Naive thymus-derived CD8-positive, alpha-beta T cell (primary cell): Measurements from ENCODE around the gene SUSD3. TPM values are rescaled to one million over a fixed set of nuclear protein-coding genes. Genes with fewer than 3 reads are reported as not detected.

Experiments
- ATAC-seq, 2 donors: fragments of 150-1000 bp; cut with Tn5 transposase in 1 of 2; sonication (Bioruptor Pico), chemical (Tn5 transposase) in 1 of 2; 1 replicate in 1 of 2; 2 replicates in 1 of 2; pipeline ENCODE4 v1.10.0; 2021; ENCODE audit warnings: mild to moderate bottlenecking in 2 of 2, moderate library complexity in 2 of 2
- POLR2A ChIA-PET: fragments of 350-600 bp; sonication (Branson Sonifier 250); formaldehyde crosslinking; loops from one replicate; lab custom pipeline; 2021; ENCODE audit warnings: antibody characterized with exemption; lab: Charles Lee
- DNase-seq, 10 donors: peaks; one replicate each; pipeline versions ENCODE4 v3.0.0 to v3.0.0-alpha.2; 2020 to 2022
- H3K27ac Mint-ChIP-seq, 10 donors: one replicate each; pipeline ENCODE4 v1.8.0; 2020 to 2022; ENCODE audit warnings: mild to moderate bottlenecking in 10 of 10, mixed read lengths in 10 of 10, moderate library complexity in 4 of 10, inconsistent platforms in 1 of 10
- H3K27me3 Mint-ChIP-seq, 5 donors: one replicate each; pipeline ENCODE4 v1.8.0; 2021 to 2022; ENCODE audit warnings: mixed read lengths in 5 of 5
- H3K36me3 Mint-ChIP-seq, 3 donors: one replicate each; pipeline ENCODE4 v1.8.0; 2020 to 2022; ENCODE audit warnings: mixed read lengths in 3 of 3, mild to moderate bottlenecking in 2 of 3, inconsistent platforms in 1 of 3
- H3K4me1 Mint-ChIP-seq, 4 donors: one replicate each; pipeline ENCODE4 v1.8.0; 2021 to 2022; ENCODE audit warnings: mixed read lengths in 4 of 4
- H3K4me3 Mint-ChIP-seq, 10 donors: one replicate each; pipeline ENCODE4 v1.8.0; 2020 to 2022; ENCODE audit warnings: mild to moderate bottlenecking in 10 of 10, mixed read lengths in 10 of 10, moderate library complexity in 6 of 10, inconsistent platforms in 1 of 10
- H3K9me3 Mint-ChIP-seq, 9 donors: one replicate each; pipeline ENCODE4 v1.8.0; 2020 to 2022; ENCODE audit warnings: mixed read lengths in 9 of 9, mild to moderate bottlenecking in 3 of 9, inconsistent platforms in 1 of 9, moderate library complexity in 1 of 9
- polyA plus RNA-seq, 3 donors: library from polyadenylated mRNA; unstranded; fragments of 300-500 nt; fragmentation: Illumina TruSeq; gene quantifications; one replicate each; pipeline ENCODE4 v1.2.3, GENCODE V29; 2021
- total RNA-seq, 8 experiments: library from RNA in 2 of 8; stranded (reverse) in 2 of 8; gene quantifications; one replicate each; pipeline ENCODE4 v1.2.3 and lab custom pipeline; 2021 to 2026

Gene SUSD3
- total and polyA plus RNA-seq, 5 experiments from 2014 or later: 62.1 to 208 (median 86.7) TPM

- H3K4me1 Mint-ChIP-seq: peaks cover 21 to 56% (median 50%) of the 10 kb centered on the region in 4 donors
- peaks cover 0 to 33% (median 10%) of the 10 kb centered on the region in 3 donors for H3K36me3 Mint-ChIP-seq
- H3K9me3 Mint-ChIP-seq: no peaks in the 10 kb centered on the region
- peak overlapping the region in 6 of 10 donors; percentile 25 to 82 (median 53) for H3K27ac Mint-ChIP-seq
- POLR2A ChIA-PET: interaction anchor here (1.2 to 7.8 kb wide), 4 partner anchors 8 to 23 kb away, joined by 3 to 54 read pairs (median 8); partner anchors contain the start of gene NINJ1
- DNase-seq (peak in 1 of 10 donors; percentile 59), ATAC-seq (no peak)
- H3K4me3 Mint-ChIP-seq: no peak overlapping the region
- no peaks in the 10 kb centered on the region for H3K27me3 Mint-ChIP-seq
These were observed 63.1 kb downstream of the SUSD3 start for GRCh38 chr9:93121316-93122241.

GRCh38 chr9:93122721-93123221 lies 64.3 kb downstream of the SUSD3 start:
- Mint-ChIP-seq H3K27ac (peak overlapping the region in 4 of 10 donors; percentile 20 to 80 (median 36)), H3K27me3 (no peaks in the 10 kb centered on the region), H3K9me3 (no peaks in the 10 kb centered on the region), H3K4me3 (no peak overlapping the region), H3K36me3 (peaks cover 0 to 33% (median 10%) of the 10 kb centered on the region in 3 donors), H3K4me1 (peaks cover 24 to 68% (median 61%) of the 10 kb centered on the region in 4 donors)
- peak in 1 of 10 donors; percentile 45 for DNase-seq
- POLR2A ChIA-PET: interaction anchor here (0.7 to 7.8 kb wide), 5 partner anchors 10 to 21 kb away, joined by 3 to 54 read pairs (median 5); partner anchors contain the start of gene NINJ1
- ATAC-seq: no peak

DNA sequence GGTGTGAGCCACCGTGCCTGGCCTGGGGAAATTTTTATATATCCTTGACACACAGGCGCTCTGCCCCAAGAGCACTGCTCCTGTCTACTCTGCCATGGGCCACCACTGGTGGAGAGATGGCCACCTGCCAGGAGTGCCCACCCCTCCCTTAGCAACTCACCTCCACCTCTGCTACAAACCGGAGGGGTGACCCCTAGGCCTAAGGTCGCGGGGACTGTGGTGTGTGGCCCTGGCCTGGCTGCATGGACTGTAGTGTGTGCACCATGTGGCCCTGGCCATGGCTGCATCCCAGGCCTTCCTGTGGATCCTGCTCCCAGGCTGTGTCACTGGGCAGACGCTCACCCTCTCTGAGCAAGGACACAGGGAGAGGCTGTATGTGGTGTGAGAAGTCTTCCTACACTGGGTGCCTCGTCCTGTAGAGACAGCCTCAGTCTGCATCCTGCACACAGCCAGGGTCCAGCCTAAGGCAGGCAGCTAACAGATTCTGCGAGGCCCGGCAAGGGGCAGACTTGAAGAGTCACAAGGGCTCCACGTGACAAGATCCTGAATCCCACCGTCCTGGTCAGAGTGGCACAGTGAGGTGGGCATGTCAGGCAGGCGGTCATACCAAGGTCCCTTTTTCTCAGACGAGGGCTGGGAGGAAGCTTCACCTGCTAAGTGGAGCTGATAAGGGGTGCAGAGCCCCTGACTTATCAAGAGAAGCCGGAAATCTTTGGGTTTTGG lies 65.2 kb downstream of the SUSD3 start:
- no peaks in the 10 kb centered on the region for H3K9me3 Mint-ChIP-seq
- peak overlapping the region in 3 of 10 donors; percentile 10 to 39 (median 14) for H3K4me3 Mint-ChIP-seq
- no peak for ATAC-seq
- POLR2A ChIA-PET: interaction anchor here (0.7 to 7.8 kb wide), 5 partner anchors 11 to 59 kb away, joined by 3 to 54 read pairs (median 5); partner anchors contain the start of gene NINJ1
- peak in 1 of 10 donors; percentile 56 for DNase-seq
- H3K27me3 Mint-ChIP-seq: no peaks in the 10 kb centered on the region
- peaks cover 26 to 70% (median 65%) of the 10 kb centered on the region in 4 donors for H3K4me1 Mint-ChIP-seq
- peaks cover 0 to 34% (median 10%) of the 10 kb centered on the region in 3 donors for H3K36me3 Mint-ChIP-seq
- H3K27ac Mint-ChIP-seq: peak overlapping the region in 9 of 10 donors; percentile 46 to 99 (median 71)

DNA sequence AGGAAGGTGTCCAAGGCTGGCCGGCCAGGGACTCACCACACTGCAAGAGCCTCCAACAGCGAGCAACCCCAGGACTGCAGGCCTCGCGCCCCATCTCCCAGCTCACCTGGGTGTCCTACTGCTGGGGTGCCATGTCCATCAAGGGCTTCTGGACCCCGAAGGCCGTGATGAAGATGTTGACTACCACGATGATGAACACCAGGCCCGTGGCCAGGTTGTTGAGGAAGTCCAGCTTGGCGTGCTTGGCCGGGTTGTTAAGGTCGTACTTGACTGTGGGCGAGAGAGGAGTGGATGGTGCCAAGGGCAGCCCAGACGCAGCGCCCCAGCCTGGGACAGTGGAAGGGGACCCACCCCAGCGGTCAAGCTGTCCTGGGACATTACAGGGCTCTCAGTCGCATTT lies 66.3 kb downstream of the SUSD3 start:
- Mint-ChIP-seq H3K36me3 (peaks cover 0 to 35% (median 10%) of the 10 kb centered on the region in 3 donors), H3K9me3 (no peaks in the 10 kb centered on the region), H3K4me3 (peak overlapping the region in 5 of 10 donors; percentile 3 to 29 (median 19)), H3K27me3 (no peaks in the 10 kb centered on the region), H3K4me1 (peaks cover 26 to 70% (median 62%) of the 10 kb centered on the region in 4 donors), H3K27ac (peak overlapping the region; percentile 55 to 99 (median 87))
- ATAC-seq: no peak
- POLR2A ChIA-PET: interaction anchor here (1.1 to 7.8 kb wide), 6 partner anchors 10 to 63 kb away, joined by 3 to 54 read pairs (median 4); partner anchors contain the start of gene NINJ1
- DNase-seq: peak in 2 of 10 donors; percentile 15 to 47

GRCh38 chr9:93125331-93125894 lies 66.9 kb downstream of the SUSD3 start:
- POLR2A ChIA-PET: interaction anchor here (0.8 to 7.8 kb wide), 7 partner anchors 11 to 97 kb away, joined by 3 to 54 read pairs (median 4); partner anchors contain the start of gene NINJ1
- H3K36me3 Mint-ChIP-seq: peaks cover 0 to 34% (median 10%) of the 10 kb centered on the region in 3 donors
- peak overlapping the region; percentile 93 to 99 (median 97) for H3K27ac Mint-ChIP-seq
- peaks cover 23 to 69% (median 60%) of the 10 kb centered on the region in 4 donors for H3K4me1 Mint-ChIP-seq
- no peaks in the 10 kb centered on the region for H3K9me3 Mint-ChIP-seq
- H3K27me3 Mint-ChIP-seq: no peaks in the 10 kb centered on the region
- DNase-seq: peak in 2 of 10 donors; percentile 12 to 45
- ATAC-seq: no peak
- H3K4me3 Mint-ChIP-seq: peak overlapping the region in 9 of 10 donors; percentile 57 to 90 (median 83)

GRCh38 chr9:93126151-93126781 lies 67.8 kb downstream of the SUSD3 start:
- Mint-ChIP-seq H3K36me3 (peaks cover 0 to 31% (median 10%) of the 10 kb centered on the region in 3 donors), H3K4me3 (peak overlapping the region in 9 of 10 donors; percentile 57 to 90 (median 83)), H3K27ac (peak overlapping the region; percentile 93 to 99 (median 97)), H3K9me3 (no peaks in the 10 kb centered on the region), H3K4me1 (peaks cover 30 to 75% (median 63%) of the 10 kb centered on the region in 4 donors), H3K27me3 (no peaks in the 10 kb centered on the region)
- POLR2A ChIA-PET: interaction anchor here (0.7 to 7.8 kb wide), 11 partner anchors 8 to 162 kb away, joined by 3 to 54 read pairs (median 4); partner anchors contain the start of genes CARD19 and NINJ1
- DNase-seq: peak in 8 of 10 donors; percentile 16 to 65 (median 34)
- ATAC-seq: peak; percentile 50 to 57

DNA sequence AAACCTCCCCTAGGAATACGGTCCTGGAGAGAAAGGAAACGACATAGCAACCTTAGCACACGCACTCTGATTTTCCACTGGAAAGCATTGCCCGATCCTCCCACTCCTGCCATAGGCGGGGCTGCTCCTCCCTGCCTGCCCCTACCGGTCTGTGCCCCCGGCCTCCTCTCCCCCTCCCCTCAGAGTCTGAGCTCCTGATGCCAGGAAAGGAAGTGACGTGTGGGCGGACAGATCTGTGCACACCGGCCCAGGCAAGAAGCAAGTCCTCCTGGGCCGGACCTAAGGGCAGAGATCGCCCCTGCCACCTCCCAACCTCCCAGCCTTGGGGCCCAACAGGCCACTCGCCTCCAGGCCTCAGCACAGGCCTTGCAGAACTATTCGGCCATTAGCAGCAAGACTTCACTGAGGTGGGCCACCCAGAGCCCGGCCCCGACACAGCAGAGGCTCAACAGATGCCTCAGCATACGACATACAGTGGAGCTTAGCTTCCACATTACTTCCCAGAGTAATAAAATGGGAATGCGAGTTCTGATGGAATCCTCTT lies 68.4 kb downstream of the SUSD3 start:
- no peaks in the 10 kb centered on the region for H3K9me3 Mint-ChIP-seq
- DNase-seq: peak in 2 of 10 donors; percentile 15 to 63
- peaks cover 32 to 79% (median 65%) of the 10 kb centered on the region in 4 donors for H3K4me1 Mint-ChIP-seq
- ATAC-seq: peak; percentile 19 to 31
- peak overlapping the region; percentile 87 to 99 (median 96) for H3K27ac Mint-ChIP-seq
- POLR2A ChIA-PET: interaction anchor here (0.7 to 7.8 kb wide), 9 partner anchors 9 to 163 kb away, joined by 3 to 54 read pairs (median 4); partner anchors contain the start of genes CARD19 and NINJ1
- H3K36me3 Mint-ChIP-seq: peaks cover 0 to 29% (median 7%) of the 10 kb centered on the region in 3 donors
- H3K27me3 Mint-ChIP-seq: no peaks in the 10 kb centered on the region
- H3K4me3 Mint-ChIP-seq: peak overlapping the region; percentile 22 to 90 (median 70)

DNA sequence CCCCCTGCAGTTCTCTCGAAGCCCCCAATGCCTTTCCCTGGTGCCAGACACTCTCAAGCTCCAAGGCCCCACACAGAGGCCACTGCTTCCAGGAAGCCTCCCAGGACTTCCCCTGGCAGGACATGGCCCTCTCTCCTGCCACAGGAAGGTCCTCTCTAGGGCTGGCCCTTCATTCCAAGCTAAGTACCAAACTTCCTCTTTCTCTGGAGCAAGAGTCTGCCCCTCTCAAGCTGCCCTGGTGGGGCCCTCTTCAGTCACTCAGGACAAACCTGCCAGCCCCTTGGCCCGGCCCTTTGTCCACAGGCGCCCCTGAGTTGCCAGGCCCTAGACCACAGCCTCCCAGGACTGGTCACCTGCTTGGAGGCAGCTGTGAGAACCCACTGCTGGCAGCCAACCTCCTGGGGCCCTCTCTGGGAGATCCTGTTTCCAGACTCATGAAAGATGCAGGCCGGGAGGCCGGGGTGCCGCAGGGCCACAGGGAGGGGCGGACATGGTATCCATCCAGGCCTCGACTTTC lies 69.0 kb downstream of the SUSD3 start:
- ATAC-seq (no peak), DNase-seq (peak in 1 of 10 donors; percentile 49)
- H3K27me3 Mint-ChIP-seq: no peaks in the 10 kb centered on the region
- H3K27ac Mint-ChIP-seq: peak overlapping the region; percentile 87 to 99 (median 96)
- H3K4me3 Mint-ChIP-seq: peak overlapping the region in 8 of 10 donors; percentile 6 to 90 (median 74)
- H3K36me3 Mint-ChIP-seq: peaks cover 0 to 29% (median 7%) of the 10 kb centered on the region in 3 donors
- POLR2A ChIA-PET: interaction anchor here (0.5 to 7.8 kb wide), 7 partner anchors 9 to 163 kb away, joined by 3 to 54 read pairs (median 4); partner anchors contain the start of gene NINJ1
- H3K4me1 Mint-ChIP-seq: peaks cover 34 to 83% (median 69%) of the 10 kb centered on the region in 4 donors
- H3K9me3 Mint-ChIP-seq: no peaks in the 10 kb centered on the region

- POLR2A ChIA-PET: interaction anchor here (0.5 to 7.8 kb wide), 5 partner anchors 8 to 77 kb away, joined by 3 to 54 read pairs (median 6); partner anchors contain the start of gene NINJ1
- peak overlapping the region in 8 of 10 donors; percentile 12 to 73 (median 42) for H3K4me3 Mint-ChIP-seq
These were observed 69.7 kb downstream of the SUSD3 start for GRCh38 chr9:93128011-93128714.

More at GRCh38 chr9:93128011-93128714, 69.7 kb downstream of the SUSD3 start:
- H3K36me3 Mint-ChIP-seq: peaks cover 0 to 22% (median 7%) of the 10 kb centered on the region in 3 donors
- peak overlapping the region; percentile 61 to 99 (median 92) for H3K27ac Mint-ChIP-seq
- ATAC-seq (no peak), DNase-seq (peak in 1 of 10 donors; percentile 18)
- H3K27me3 Mint-ChIP-seq: no peaks in the 10 kb centered on the region
- H3K9me3 Mint-ChIP-seq: no peaks in the 10 kb centered on the region
- H3K4me1 Mint-ChIP-seq: peaks cover 41 to 88% (median 76%) of the 10 kb centered on the region in 4 donors
